RWPE1 (cell line): ENCODE measurements around the gene PRR7.

ENCODE experiments used
- CTCF ChIA-PET: fragments of 350-600 bp; sonication (Branson Sonifier 250); formaldehyde crosslinking; extraction: SDS; loops from one replicate; lab custom pipeline; 2021; lab: Yijun Ruan, JAX
- POLR2A ChIA-PET: fragments of 400-600 bp; formaldehyde crosslinking; extraction: SDS; loops from one replicate; lab custom pipeline; 2020; ENCODE audit warnings: antibody characterized with exemption; ENCODE audit not compliant: low non-redundant PET; lab: Yijun Ruan, JAX
- DNase-seq: peaks from one replicate; pipeline ENCODE4 v3.0.0; 2012; ENCODE audit warnings: low spot score
- H3K27ac ChIP-seq: fragments of 450-650 bp; 2 replicates; pipeline ENCODE4 v1.5.1; 2017
- TF ChIP-seq, protein P1 (sequence below): fragments of 450-650 bp; conservative IDR thresholded peaks from 2 replicates; pipeline ENCODE4 v1.5.1; 2017; ENCODE audit warnings: low read depth, mild to moderate bottlenecking

The PRR7 gene

DNA sequence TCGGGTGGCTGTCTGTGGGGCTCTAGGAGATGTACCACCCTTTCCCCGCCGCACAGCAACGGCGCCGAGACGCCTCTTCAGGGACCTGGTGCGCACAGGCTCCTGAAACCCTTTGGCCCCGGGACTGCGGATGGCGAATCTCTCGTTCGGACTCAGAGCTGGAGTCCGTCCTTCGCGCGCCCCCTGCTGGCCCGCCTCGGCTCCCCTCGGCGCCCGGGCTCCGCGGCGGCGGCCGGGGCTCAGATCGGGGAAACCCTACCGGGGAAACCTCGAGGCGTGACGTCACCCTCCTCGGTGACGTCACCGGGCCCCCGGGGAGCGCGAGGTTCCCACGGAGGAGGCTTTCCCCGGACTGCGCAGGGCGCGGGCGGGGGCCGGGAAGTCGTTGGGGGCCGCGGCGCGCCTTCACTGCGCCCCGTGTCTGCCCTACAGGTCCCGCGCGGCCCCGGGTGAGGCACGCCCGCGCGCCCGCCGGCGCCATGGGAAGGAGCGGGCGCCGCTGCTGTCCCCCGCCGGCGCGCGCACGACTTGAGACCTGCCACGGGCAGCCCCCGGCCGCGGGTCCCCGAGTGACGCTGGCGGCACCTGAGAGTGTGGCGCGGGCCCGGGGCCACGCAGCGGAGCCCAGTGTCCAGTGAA lies 7.9 kb downstream of the PRR7 start:
- CTCF ChIA-PET = interaction anchor here (0.6 to 11.5 kb wide), 27 partner anchors 9 to 744 kb away, joined by 3 to 210 read pairs (median 5); partner anchors contain the start of genes MXD3, PFN3 and RGS14
- POLR2A ChIA-PET = interaction anchor here (1.9 to 2.5 kb wide), 2 partner anchors 29 to 51 kb away, joined by 7 to 20 read pairs; partner anchors contain the start of gene GRK6
- peak; percentile 100 for DNase-seq
- TF ChIP-seq, protein P1, sequence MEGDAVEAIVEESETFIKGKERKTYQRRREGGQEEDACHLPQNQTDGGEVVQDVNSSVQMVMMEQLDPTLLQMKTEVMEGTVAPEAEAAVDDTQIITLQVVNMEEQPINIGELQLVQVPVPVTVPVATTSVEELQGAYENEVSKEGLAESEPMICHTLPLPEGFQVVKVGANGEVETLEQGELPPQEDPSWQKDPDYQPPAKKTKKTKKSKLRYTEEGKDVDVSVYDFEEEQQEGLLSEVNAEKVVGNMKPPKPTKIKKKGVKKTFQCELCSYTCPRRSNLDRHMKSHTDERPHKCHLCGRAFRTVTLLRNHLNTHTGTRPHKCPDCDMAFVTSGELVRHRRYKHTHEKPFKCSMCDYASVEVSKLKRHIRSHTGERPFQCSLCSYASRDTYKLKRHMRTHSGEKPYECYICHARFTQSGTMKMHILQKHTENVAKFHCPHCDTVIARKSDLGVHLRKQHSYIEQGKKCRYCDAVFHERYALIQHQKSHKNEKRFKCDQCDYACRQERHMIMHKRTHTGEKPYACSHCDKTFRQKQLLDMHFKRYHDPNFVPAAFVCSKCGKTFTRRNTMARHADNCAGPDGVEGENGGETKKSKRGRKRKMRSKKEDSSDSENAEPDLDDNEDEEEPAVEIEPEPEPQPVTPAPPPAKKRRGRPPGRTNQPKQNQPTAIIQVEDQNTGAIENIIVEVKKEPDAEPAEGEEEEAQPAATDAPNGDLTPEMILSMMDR = peak; percentile 96
- peak overlapping the region; percentile 84 for H3K27ac ChIP-seq

DNA sequence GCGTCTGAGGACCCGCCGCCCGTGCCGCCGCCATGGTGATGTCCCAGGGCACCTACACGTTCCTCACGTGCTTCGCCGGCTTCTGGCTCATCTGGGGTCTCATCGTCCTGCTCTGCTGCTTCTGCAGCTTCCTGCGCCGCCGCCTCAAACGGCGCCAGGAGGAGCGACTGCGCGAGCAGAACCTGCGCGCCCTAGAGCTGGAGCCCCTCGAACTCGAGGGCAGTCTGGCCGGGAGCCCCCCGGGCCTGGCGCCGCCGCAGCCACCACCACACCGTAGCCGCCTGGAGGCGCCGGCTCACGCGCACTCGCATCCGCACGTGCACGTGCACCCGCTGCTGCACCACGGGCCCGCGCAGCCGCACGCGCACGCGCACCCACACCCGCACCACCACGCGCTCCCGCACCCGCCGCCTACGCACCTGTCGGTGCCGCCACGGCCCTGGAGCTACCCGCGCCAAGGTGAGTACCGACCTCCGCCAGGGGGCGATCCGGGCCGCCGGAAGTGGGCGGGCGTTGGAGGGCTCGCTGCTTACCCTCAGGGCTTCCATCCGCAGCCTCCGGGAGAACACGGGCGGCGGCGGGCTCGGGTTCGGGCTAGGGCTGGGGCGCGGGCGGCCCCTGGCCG lies 8.5 kb downstream of the PRR7 start:
- TF ChIP-seq, protein P1 = peak; percentile 78
- POLR2A ChIA-PET = interaction anchor here (1.9 to 2.5 kb wide), 2 partner anchors 29 to 51 kb away, joined by 7 to 20 read pairs; partner anchors contain the start of gene GRK6
- DNase-seq = peak; percentile 84
- CTCF ChIA-PET = interaction anchor here (0.6 to 11.5 kb wide), 32 partner anchors 8 to 684 kb away, joined by 3 to 210 read pairs (median 5); partner anchors contain the start of genes GRK6, MXD3, PFN3 and RGS14
- peak overlapping the region; percentile 84 for H3K27ac ChIP-seq

DNA sequence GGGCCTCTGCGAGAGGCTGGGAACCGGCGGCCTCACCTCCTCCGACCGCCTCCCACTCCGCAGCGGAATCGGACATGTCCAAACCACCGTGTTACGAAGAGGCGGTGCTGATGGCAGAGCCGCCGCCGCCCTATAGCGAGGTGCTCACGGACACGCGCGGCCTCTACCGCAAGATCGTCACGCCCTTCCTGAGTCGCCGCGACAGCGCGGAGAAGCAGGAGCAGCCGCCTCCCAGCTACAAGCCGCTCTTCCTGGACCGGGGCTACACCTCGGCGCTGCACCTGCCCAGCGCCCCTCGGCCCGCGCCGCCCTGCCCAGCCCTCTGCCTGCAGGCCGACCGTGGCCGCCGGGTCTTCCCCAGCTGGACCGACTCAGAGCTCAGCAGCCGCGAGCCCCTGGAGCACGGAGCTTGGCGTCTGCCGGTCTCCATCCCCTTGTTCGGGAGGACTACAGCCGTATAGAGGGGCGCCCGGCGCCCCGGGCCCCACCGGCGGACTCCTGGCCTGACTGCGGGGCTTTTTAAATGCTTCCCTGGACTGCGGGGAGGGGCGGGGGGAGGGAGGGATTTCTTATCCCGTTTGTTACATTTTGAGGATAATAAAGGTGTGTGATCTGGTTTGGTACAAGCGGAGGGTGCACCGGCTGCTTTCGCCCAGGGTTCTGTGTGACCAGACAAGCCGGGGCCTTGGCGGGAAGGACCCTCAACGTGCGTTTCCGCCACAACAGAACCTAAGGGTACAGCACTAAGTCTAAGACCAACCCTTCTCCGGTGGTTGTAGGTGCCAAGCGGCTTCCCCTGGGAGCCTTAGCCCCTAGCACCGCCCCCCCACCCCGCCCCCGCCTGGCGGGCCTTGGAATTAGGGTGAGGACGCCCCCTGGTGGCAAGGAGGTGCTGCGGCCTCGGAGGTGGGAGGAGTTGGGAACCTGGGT lies 9.3 kb downstream of the PRR7 start:
- peak; percentile 99 for DNase-seq
- ChIA-PET CTCF (interaction anchor here (0.7 to 11.5 kb wide), 24 partner anchors 11 to 148 kb away, joined by 3 to 210 read pairs (median 5); partner anchors contain the start of genes GRK6, MXD3, PFN3 and TMED9), POLR2A (interaction anchor here (0.6 to 2.5 kb wide), 3 partner anchors 30 to 67 kb away, joined by 3 to 20 read pairs (median 7); partner anchors contain the start of gene GRK6)
- TF ChIP-seq, protein P1 = peak; percentile 97
- peak overlapping the region; percentile 84 for H3K27ac ChIP-seq

DNA sequence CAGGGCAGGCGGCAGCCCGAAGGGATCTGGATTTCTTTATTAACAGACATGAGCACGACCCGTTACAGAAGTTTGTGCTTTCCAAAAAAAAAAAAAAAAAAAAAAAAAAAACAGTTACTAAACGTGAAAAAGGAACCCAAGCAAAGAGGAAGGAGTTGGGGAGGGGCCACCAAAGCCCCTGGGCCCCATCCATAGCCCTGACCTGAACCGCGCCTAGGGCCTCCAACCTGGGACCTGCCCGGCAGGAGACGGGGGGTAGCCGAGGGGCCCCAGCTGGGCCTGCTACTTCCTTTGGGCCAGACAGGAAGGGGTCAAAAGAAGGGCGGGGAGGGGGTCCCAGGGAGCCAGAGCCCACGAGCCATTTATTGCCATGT lies 10.0 kb downstream of the PRR7 start:
- DNase-seq = no peak
- peak overlapping the region; percentile 84 for H3K27ac ChIP-seq
- TF ChIP-seq, protein P1 = peak; percentile 76
- CTCF ChIA-PET = interaction anchor here (0.7 to 11.5 kb wide), 10 partner anchors 9 to 147 kb away, joined by 3 to 210 read pairs (median 5); partner anchors contain the start of genes GRK6 and PFN3
- POLR2A ChIA-PET = interaction anchor here (1.6 kb wide), 1 partner anchor 52 kb away, joined by 6 read pairs; no protein-coding TSS in a partner anchor

DNA sequence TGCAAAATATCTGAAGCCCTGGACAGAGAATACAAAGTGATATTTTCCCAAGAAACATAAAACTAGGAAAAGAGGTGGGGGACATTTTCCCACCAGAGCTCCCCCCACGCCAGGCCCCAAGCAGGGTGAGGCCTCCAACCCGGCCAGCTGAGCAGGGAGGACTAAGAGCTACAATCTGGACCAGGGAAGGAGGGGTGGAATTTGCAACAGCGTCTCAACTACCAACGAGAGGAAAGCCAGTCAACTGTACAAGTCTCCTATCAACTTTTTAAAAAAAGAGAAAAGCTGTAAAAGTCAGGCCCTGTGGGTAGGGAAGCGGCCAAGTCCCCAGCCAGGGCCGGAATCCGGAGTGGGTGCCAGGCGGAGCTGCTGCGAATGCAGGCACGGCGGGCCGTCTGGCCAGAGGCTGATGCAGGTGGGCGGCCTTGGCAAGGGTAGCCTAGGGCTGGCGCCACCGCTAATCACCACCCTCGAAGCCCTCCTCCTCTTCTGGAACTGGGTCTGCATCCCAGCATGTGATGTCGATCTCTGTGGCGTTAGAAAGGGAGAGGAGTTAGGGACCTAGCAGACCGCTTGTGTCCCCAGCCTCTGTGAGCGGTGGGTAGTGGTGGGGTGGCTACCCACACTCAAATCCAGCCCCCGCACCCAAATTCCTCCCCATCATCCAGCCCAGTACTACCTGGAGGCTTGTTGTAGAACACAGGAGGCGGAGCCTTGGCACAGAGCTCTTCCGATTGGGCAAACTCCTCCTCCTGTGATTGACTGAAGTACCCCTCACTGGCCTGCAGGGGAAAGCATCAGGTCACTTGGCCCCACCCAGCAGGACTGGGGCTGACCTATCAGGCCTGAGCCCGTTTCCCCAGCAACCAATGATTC lies 10.6 kb downstream of the PRR7 start:
- TF ChIP-seq, protein P1 = peak; percentile 56
- H3K27ac ChIP-seq = peak overlapping the region; percentile 84
- POLR2A ChIA-PET = interaction anchor here (1.6 kb wide), 1 partner anchor 53 kb away, joined by 6 read pairs; no protein-coding TSS in a partner anchor
- CTCF ChIA-PET = interaction anchor here (0.5 to 11.5 kb wide), 15 partner anchors 9 to 148 kb away, joined by 3 to 210 read pairs (median 4); partner anchors contain the start of genes GRK6 and PFN3
- DNase-seq = peak; percentile 99
